ENCODE results near the gene PRDM15.

Gene PRDM15

DNA sequence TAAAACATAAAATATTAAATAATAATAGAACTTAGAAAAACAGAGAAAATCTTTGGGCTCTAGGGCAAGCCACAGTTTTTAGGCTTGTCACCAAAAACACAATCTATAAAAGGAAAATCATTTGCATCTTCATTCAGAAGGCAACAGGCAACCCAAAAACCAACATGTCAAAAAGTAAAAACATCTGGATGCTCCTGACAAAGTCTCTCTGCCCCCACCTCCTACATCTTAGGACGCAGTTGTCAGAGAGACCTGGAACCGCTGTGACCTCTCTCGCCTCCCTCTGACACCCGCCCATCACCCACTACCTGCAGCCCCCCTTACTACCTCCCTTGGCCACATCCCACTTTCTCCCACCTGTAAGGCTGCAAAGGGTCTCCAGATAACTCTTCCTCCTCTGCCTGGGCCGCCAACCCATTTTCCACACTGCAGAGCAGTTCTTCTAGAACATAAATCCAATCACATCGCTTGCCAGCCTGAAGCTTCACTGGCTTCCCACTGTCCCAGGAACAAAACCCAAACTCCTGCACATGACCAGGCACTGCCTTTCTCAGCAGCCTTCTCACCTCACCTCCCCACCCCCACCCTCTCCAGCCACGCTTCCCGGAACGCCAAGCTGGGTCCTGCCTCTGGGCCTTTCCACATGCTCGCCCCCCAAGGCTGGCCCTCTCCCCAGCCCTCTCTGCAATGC, 14.7 kb downstream of the PRDM15 start:
- DNase-seq (ENCODE audit: low spot score): no peak

DNA sequence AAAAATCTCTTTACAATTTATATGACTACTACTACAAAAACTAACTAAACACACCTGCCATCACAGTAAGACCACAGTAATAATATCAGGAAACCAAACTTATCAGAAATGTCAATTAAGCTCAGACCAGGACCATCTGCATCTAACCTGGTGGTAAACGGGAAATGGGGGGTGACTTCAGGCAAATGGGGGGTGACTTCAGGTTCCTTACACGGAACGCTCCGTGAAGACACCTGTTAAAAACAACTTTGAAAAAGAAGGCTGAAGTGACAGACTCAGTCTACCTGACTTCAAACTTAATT, 15.8 kb downstream of the PRDM15 start:
- no peak for DNase-seq (ENCODE audit: low spot score)

DNA sequence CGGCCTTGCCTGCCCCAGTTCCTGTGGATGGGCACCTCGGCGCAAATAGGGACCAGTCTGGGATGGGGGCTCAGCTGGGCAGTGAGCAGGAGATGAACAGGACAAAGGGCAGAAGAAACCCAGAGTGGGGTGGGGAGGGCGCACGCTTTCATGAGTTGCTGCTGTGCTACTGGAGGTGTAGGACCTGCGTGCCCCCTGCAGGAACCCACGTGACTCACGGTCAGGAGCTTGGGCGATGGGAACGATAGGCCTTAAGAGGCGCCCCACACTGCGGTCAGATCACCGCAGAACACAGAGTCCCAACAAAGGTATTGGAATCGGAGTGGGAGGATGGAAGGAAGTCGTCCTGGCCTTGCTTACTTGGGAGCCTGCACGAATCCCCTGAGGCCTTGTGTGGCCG, 17.2 kb downstream of the PRDM15 start:
- DNase-seq (ENCODE audit: low spot score): no peak

DNA sequence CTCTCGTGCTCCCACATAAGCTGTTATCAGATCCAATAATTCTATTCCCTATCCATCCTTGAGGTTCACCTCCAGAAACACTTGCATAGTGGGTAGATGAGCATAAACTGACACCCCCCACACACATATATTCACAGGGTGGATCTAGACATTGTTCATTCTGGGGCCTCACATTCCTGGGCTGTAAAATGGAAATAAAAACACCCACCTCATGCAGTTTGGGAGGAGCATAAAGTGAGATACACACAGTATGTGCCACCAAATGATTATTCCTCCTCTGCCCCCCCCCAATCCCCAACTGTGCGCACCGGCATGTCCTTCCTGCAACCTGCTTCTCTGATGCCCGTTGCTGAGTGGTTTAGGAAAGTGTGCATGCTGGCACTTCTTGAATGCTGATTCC, 17.9 kb downstream of the PRDM15 start:
- no peak for DNase-seq (ENCODE audit: low spot score)

DNA sequence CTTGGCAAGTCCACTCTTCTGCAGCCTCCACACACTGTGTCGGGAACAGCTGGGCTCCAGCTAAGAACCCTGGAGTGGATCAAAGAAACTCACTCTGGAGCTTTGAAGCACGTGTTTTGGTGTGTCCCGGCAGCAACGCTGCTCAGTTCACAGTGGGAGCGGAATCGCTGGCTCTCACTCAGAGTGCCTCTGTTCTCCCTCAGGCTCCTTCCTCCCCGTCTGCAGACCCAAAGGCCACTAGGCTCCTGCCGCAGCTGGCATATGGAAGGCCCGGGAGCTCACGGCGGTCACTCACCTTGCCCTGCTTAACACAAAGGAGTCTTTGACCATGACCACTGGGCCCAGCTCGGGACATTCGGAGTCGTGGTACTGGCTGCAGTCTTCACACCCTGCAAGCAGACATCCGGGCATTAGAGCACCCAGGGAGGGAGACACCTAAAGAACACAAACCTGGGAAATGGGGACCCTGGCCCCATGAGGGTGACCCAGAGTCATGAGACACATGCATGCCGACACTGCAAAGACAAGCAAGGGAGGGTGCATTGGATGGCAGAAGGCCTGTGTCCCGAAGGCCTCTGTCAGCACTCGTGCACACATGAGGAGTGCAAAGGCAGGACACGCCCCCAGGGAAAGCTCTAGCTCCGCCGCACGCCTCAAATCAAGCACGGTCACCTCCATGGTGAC, 19.7 kb downstream of the PRDM15 start:
- DNase-seq (ENCODE audit: low spot score): no peak

DNA sequence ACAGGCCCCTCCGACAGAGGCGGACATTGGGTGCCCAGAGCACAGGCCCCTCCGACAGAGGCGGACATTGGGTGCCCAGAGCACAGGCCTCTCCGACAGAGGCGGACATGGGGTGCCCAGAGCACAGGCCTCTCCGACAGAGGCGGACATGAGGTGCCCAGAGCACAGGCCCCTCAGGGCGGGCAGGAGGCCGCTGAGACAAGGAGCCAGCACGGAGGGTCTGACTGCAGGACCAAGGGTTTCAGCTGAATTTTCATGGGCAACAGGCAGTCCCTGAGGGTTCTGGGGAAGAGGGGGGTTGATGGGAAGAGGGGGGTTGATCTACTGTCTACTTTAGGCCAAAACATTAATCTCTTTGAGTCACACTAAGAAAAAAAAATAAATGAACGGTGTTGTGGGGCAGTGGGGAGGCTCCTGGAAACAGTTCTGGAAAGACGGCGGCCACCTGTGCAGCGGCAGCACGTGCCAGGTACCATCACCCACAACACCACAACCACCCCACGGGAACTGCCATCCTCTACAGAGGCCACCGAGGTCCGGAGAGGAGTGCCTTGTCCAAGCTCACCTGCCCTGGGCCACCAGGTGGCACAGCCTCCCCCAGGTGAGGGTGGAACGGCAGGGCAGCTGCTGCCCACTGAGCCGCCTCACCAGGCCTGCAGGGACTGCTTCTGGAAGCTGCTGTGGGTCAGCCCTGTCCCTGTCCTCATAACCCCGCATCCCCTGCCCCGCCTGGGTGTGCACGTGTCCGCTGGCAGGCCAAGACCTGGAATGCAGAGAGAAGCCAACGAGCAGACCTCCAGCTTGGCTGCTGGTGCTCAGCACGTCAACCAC, 20.5 kb downstream of the PRDM15 start:
- no peak for DNase-seq (ENCODE audit: low spot score)

DNA sequence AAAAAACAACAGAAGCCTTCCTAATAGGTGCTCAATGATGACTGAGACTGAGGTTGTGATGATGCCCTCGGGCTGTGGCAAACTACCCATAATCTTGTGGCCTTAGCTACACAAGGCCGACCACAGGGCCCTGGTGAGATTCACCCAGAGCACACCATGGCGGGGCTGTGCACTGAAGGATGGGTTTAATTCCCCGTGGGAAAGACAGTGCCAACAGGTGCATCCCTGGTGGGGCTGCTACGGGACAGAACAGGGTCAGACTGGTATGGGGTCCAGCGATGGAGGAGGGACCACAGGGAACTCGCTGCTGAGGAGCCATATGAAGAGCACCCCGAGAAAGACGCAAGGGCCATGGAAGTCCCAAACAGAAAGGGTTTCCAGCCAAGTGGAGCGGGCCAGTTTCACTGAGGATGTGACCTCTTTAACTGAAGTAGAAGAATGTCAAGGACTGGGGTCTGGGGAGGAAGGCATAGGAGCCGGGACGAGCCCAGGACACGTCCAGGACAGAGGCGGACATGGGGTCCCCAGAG, 21.3 kb downstream of the PRDM15 start:
- no peak for DNase-seq (ENCODE audit: low spot score)

DNA sequence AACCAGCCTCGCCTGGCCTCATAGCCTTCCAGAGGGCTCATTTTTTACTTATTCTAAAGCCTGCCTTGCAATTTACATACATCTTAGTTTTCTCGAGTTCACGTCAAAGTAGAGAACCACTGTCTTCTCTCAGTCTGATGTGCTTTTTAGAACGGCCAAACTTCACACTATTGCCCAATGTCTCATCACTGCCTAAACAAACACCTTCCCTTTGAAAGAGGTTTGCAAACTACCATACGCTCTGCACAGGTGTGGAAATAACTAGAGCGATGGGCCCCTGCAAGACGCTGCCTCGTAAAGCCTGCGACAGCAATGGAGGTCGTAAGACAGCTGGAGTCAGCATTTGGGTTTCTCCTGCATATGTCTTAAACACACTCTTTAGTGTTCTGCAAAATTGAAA, 22.6 kb downstream of the PRDM15 start:
- no peak for DNase-seq (ENCODE audit: low spot score)

DNA sequence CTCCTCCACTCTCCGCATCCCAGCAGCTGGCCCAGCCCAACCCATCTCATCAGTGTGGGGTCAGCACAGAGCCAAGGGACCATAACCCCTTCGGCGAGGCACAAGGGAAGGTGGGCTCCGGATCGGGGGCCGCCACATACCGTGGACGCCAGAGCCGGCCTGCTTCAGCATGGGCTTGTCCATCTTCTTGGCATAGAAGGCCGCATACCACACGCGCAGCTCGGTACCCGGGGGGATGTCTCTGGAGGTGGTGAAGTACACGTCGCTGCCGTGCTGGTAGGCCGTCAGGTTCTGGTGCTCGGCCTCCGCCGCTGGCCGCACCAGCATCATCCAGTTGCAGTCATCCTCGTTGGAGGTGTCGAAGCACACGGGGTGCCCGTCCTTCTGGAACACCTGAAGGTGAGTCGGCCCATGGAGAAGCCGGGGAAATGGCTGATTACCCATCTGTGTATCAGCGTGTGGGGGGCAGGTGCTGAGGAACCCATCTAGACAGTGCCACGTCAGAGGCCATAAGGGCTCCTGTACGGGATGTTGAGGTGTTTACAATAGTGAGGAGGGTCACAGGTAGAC, 24.6 kb downstream of the PRDM15 start:
- no peak for DNase-seq (ENCODE audit: low spot score)

DNA sequence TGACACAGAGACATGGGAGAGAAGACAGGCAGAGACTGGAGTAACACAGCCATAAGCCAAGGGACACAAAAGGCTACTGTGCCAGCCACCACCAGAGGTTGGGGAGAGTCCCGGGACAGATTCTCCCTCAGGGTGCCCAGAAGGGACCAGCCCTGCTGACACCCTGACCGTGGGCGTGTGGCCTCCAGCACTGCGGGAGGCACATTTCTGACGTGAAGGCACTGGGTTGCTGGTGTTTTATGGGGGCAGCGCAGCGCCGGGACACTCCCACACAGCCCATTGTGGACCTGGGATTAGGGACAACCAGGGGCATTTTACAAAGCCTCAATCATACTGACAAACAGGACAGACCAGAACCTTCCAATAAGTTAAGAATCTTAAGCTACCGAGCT, 26.2 kb downstream of the PRDM15 start:
- DNase-seq (ENCODE audit: low spot score): no peak

DNA sequence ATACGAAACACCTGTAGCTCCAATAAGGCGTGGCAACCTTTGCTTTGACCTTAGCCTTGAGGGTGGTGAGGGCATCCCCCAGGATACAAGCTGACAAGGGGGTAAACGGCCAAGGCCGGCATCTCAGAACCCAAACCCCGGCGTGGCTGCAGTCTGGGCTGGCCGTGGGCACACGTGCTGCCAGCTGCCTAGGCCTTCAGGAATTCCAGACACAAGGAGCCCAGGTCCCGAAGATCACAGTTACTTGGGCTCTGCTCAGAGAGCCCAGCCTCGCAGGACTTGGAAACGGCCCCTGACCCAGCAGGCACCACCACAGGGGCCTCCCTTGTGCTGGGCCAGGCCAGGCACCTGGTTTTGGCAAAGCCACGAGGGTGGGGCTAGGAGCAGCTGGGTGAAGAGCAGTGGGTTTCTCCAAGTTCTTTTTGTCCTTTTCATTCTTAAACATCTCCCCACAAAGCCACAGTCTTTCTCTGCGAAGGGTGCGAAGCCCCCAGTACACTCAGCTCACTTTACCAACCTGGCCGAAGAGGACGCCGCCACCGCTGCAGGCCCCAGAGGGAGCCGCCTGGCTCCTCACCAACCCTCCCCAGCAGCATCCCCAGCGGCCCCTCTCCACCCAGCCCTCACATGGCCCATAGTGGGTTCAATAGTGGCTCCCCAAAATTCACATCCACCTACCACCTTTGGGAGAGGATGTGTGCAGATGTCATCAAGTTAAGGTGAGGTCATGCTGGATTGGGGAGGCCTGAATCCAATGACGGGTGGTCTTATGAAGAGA, 26.8 kb downstream of the PRDM15 start:
- no peak for DNase-seq (ENCODE audit: low spot score)

DNA sequence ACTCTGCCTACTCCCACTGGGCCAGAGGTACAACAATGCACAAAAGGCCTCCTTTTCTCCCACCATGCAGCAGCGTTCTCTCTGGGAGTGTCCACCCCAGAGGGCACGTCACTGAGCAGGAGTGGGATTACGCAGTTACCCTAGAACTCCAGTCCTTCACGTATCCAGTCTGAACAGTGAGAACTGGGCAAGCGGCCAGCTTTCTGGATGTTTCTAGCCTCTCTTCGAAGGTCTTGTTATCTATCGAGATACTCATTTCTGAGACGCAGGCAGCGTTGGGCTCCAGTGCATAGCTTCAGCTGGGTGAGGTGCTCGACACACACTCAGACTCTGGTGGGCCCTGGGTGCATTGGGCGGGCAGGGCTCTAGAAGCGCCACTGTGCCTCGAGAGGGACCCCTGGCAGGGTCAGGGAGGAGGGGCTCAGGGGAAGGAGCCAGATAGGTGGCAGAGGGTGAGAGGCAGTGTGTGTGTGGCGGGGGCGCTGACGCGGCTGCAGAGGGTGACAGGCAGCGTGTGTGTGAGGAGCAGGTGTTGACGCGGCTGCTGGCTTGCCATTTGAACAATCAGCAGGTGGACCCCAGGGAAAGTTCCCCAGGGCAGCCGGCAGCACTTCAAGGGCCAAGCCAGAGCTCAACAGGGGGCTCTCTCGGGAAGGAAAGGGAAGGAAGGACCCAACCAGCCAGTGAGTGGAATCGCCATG, 27.9 kb downstream of the PRDM15 start:
- no peak for DNase-seq (ENCODE audit: low spot score)

DNA sequence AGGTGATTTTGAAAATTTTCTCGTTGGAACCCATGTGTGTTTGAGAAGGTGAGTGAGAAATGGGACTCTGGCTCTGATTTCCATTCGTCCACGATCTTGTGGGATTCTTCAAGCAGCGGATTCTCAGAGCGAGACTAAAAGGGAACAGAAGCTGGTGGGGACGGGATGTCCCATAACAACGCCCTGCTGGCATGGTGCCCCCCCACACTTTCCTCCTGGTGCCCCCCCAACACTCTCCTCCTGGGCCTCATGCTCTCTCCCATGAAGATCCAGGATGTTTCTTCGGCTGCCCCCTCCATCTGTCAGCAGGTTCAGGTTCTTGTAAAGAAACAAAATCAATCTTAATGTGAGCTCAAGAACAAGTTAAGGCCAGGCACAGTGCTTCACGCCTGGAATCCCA, 29.1 kb downstream of the PRDM15 start:
- no peak for DNase-seq (ENCODE audit: low spot score)

DNA sequence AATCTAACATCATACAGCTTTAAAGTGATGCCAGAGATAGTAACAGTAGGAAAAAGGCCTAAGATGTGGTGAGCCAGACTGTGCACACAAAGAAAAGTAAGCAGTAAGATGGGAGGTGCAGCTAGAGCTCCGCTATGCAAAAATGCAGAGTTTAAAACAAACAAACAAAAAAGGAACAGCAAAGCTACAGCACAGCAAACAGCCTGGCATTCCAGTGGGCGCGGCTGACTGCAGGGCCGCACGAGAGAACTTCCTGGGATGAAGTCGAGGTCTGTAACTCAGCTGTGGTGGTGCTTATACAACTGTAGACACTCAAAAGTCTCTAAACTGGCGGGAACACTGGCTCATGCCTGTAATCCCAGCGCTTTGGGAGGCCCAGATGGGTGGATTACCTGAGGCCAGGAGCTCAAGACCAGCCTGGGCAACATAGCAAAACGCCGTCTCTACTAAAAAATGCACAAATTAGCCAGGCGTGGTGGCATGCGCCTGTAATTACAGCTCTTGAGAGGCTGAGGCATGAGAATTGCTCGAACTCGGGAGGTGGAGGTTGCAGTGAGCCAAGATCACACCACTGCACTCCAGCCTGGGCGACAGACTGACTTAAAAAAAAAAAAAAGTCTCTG, 30.1 kb downstream of the PRDM15 start:
- no peak for DNase-seq (ENCODE audit: low spot score)

DNA sequence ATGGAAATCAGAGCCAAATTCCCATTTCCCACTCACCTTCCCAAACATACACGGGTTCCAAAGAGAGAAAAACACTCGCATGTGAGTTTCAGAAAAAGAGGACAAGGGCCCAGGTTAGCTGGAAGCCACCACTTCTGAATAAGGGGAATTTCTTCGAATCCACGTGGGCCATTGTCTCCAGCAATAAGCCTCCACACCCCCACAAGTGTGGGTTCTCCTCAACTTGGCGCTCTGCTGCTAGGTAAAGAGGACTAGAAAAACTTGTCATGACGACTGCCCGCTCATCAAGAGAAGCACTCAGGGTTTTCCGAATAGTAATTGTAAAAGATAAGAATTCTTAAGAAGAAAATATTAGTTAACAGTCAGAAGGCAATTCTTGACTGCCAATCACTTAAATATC, 30.6 kb downstream of the PRDM15 start:
- DNase-seq (ENCODE audit: low spot score): no peak

DNA sequence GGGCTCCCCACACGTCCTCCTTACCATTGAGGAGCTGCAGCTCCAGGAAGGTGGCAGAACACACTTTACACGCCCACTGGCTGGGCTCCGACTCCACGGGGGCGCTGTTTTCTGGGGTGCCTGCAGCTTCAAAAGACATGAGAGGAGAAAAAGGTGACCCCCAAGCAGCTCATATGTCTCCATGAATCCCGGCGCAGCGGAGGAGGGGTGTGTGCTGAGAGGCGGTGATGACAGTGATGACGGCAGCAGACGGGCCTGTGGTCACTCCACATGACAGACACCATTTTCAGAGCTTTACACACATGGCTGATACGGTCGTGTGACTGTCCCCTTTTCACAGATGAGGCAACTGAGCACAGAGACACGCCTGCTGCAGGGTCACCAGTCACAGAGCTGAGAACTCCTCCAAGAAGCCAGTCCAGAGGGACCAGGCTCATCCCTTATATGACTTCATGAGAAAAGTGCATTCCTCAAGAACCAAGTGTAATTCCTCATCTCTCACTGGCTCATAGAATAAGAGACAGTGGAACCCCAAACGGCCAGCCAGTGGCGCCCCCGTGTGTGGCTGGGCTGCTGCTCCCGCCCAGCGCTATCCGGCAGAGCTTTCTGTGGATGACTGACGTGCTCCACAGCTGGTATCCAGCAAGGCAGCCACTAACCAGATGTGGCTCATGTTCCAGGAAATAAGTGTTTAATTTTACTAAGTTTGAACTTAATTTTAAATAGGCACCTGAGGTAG, 31.9 kb downstream of the PRDM15 start:
- DNase-seq (ENCODE audit: low spot score): no peak

DNA sequence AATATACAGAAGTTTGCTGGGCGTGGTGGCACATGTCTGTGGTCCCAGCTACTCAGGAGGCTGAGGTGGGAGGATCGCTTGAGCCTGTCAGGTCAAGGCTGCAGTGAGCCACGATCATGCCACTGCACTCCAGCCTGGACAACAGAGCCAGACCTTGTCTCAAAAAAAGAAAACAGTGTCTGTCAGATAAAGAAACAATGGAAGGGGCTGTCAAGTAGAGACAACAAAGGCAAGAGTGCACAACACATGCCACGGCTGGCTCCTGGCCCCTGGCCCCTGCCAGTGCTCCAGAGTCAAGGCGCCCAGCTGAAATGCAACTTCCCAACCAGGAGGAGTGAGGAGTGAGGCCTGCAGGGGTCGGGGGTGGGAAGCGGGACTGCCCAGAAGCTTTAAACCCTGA, 32.6 kb downstream of the PRDM15 start:
- DNase-seq (ENCODE audit: low spot score): no peak

DNA sequence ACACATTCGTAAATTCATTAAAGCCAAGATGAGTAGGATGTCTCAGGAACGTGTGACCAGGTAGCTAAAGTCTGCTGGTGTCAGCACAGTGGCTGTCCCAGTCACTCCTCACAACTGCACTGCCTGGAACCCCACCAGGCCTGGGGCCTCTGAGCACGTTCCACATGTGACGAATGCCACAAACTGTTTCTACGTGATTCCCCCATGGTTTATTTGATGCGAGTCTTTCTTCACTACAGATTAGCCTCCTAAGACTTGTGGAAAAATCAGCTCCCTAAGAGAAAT, 33.2 kb downstream of the PRDM15 start:
- DNase-seq (ENCODE audit: low spot score): no peak

DNA sequence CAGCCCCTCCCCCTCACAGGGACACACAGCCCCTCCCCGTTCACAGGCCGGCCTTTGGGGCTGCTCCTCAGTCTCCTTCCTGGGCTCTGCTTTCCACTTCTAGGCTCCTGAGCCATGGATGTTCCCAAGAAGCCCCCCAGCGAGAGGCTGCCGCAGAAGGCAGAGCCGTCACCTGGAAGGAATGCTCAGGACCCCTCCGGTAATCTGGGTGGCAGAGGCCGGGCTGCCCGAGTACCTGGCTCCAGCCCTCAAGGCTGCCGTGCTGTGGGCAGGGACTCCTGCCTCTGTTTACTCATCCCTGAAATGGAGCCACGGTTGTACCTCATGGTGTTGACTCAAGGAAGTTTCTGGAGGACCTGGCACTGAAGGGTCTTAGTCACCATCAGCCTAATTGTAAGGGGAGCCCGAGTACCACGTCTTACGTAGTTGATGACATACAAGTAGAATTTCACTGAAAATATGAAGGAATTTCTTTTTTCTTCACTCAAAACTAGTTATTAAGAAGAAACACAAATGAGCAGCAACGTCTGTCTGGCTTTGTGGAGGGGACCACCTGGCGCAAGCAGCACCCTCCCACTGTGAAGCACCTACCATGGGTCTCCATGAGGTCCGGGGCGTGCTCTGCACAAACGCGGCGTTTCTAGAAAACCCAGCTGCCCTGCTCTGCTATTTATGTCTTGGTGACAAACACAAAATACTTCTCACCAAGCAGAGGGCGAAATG, 33.7 kb downstream of the PRDM15 start:
- DNase-seq (ENCODE audit: low spot score): no peak

DNA sequence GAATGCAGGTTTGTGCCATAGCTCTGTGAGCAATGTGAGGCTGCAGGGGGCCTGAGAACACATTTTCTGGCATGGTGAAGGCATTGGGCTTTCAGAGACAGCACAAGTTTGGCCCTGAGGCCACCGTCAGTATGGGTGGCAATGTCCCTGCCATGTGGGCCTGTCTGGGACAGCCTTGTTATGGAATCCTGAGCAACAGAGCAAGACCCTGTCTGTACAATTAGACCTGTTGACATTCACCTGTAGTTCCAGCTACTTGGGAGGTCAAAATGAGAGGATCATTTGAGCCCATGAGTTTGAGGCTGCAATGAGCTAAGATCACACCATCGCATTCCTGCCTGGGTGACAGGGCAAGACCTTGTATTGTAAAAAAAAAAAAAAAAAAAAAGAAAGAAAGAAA, 35.6 kb downstream of the PRDM15 start:
- no peak for DNase-seq (ENCODE audit: low spot score)

Data from hematopoietic multipotent progenitor cell treated with erythropoietin and hydrocortisone succinate and interleukin-3 and kit ligand, for 17 days (in vitro differentiated cells).